HG02623 (cell line): ENCODE data around the gene DYNC2LI1.

ENCODE experiments used
- ATAC-seq: cut with Tn5 transposase; IDR thresholded peaks from one replicate; pipeline ENCODE4 v1.9.1; 2021; ENCODE audit warnings: moderate library complexity; ENCODE audit not compliant: unreplicated experiment

The DYNC2LI1 gene

GRCh38 chr2:43812006-43812405 lies 38.2 kb downstream of the DYNC2LI1 start:
- ATAC-seq, result no peak

GRCh38 chr2:43812947-43813346 lies 39.1 kb downstream of the DYNC2LI1 start:
- ATAC-seq, result no peak

GRCh38 chr2:43814711-43815110 lies 40.9 kb downstream of the DYNC2LI1 start:
- ATAC-seq, result no peak

GRCh38 chr2:43818761-43819160 lies 44.9 kb downstream of the DYNC2LI1 start:
- ATAC-seq, result no peak

- ATAC-seq, result no peak
These were observed 45.8 kb downstream of the DYNC2LI1 start for GRCh38 chr2:43819491-43820163.

- no peak for ATAC-seq
These were observed 49.0 kb downstream of the DYNC2LI1 start for GRCh38 chr2:43822839-43823238.

- no peak for ATAC-seq
These were observed 49.9 kb downstream of the DYNC2LI1 start for GRCh38 chr2:43823751-43824150.

- ATAC-seq, result no peak
These were observed 50.7 kb downstream of the DYNC2LI1 start for GRCh38 chr2:43824512-43824911.

GRCh38 chr2:43824951-43825493 lies 51.2 kb downstream of the DYNC2LI1 start:
- ATAC-seq, result no peak

GRCh38 chr2:43825841-43826240 lies 52.0 kb downstream of the DYNC2LI1 start:
- ATAC-seq, result no peak

- no peak for ATAC-seq
These were observed 52.7 kb downstream of the DYNC2LI1 start for GRCh38 chr2:43826305-43827250.

- no peak for ATAC-seq
These were observed 57.9 kb downstream of the DYNC2LI1 start for GRCh38 chr2:43831543-43832294.

GRCh38 chr2:43832457-43832856 lies 58.6 kb downstream of the DYNC2LI1 start:
- no peak for ATAC-seq

- no peak for ATAC-seq
These were observed 63.2 kb downstream of the DYNC2LI1 start for GRCh38 chr2:43837033-43837432.

GRCh38 chr2:43837831-43838559 lies 64.2 kb downstream of the DYNC2LI1 start:
- ATAC-seq, result no peak

GRCh38 chr2:43838560-43839267 lies 64.9 kb downstream of the DYNC2LI1 start, which contains the start of the genes ABCG5 and ABCG8:
Gene ABCG5, minus strand, starts transcription at chr2:43838839. Its CDS starts 160 bp downstream, at chr2:43838679.
Gene ABCG8, plus strand, starts transcription at chr2:43838971. Its CDS starts 83 bp downstream, at chr2:43839054.
- ATAC-seq, result no peak

GRCh38 chr2:43839776-43840564 lies 66.1 kb downstream of the DYNC2LI1 start:
- no peak for ATAC-seq

- ATAC-seq, result no peak
These were observed 67.1 kb downstream of the DYNC2LI1 start for GRCh38 chr2:43840965-43841364.
